T-cell (primary cell): ENCODE data around the gene RIPPLY3. TPM values are rescaled to one million over a fixed set of nuclear protein-coding genes. Genes with fewer than 3 reads are reported as not detected.

ENCODE experiments used
- ATAC-seq, 4 experiments: fragments of 200-7000 bp in 3 of 4; fragments of 150-1000 bp in 1 of 4; cut with Tn5 transposase; replicated peaks in 1 of 4; 1 replicate in 3 of 4; 2 replicates in 1 of 4; pipeline ENCODE4 v1.10.0; 2021; ENCODE audit warnings: moderate library complexity in 3 of 4, mild to moderate bottlenecking in 2 of 4, moderate number of reproducible peaks in 1 of 4
- CTCF ChIA-PET, 2 donors: fragments of 300-600 bp; sonication (Branson Sonifier 250); formaldehyde crosslinking; loops; one replicate each; lab custom pipeline; 2022; ENCODE audit warnings: antibody characterized with exemption in 2 of 2; lab: Charles Lee
- POLR2A ChIA-PET, 2 donors: fragments of 300-600 bp; sonication (Branson Sonifier 250); formaldehyde crosslinking; loops; one replicate each; lab custom pipeline; 2022; ENCODE audit warnings: antibody characterized with exemption in 2 of 2; lab: Charles Lee
- DNase-seq, 35 experiments: peaks; one replicate each; pipeline versions ENCODE4 v3.0.0 to v3.0.0-alpha.2; 2013 to 2023
- H3K27ac ChIP-seq: one replicate; pipeline ENCODE4 v1.5.1; 2013; ENCODE audit warnings: low read length
- H3K27me3 ChIP-seq, 2 experiments: replicated peaks in 1 of 2; 1 replicate in 1 of 2; 2 replicates in 1 of 2; pipeline versions ENCODE4 v1.6.1 to v1.7.0; 2013; ENCODE audit warnings: low read length in 1 of 2, mixed read lengths in 1 of 2; ENCODE audit not compliant: control insufficient read depth in 2 of 2, insufficient read depth in 2 of 2; ENCODE audit errors: extremely low read depth in 1 of 2
- H3K36me3 ChIP-seq, 2 donors: 1 replicate in 1 of 2; 2 replicates in 1 of 2; pipeline versions ENCODE4 v1.6.1 to v1.7.0; 2013; ENCODE audit warnings: low read length in 1 of 2; ENCODE audit not compliant: control insufficient read depth in 2 of 2, insufficient read depth in 1 of 2; ENCODE audit errors: extremely low read depth in 1 of 2
- H3K4me1 ChIP-seq, 2 experiments: 1 replicate in 1 of 2; 2 replicates in 1 of 2; pipeline versions ENCODE4 v1.6.1 to v1.7.0; 2013; ENCODE audit warnings: low read length in 2 of 2, mixed read lengths in 1 of 2; ENCODE audit not compliant: insufficient read depth in 2 of 2, control insufficient read depth in 1 of 2; ENCODE audit errors: extremely low read depth in 1 of 2
- H3K4me3 ChIP-seq, 2 donors: 1 replicate in 1 of 2; 2 replicates in 1 of 2; pipeline versions ENCODE4 v1.5.1 to v1.7.0; 2013; ENCODE audit warnings: mild to moderate bottlenecking in 2 of 2, low read length in 1 of 2, moderate library complexity in 1 of 2; ENCODE audit not compliant: control insufficient read depth in 1 of 2; ENCODE audit errors: extremely low read depth in 1 of 2
- H3K9me3 ChIP-seq: 2 replicates; pipeline ENCODE4 v1.7.0; 2013
- H3K27ac Mint-ChIP-seq, 2 donors: one replicate each; pipeline ENCODE4 v1.8.0; 2020 to 2021; ENCODE audit warnings: mild to moderate bottlenecking in 2 of 2, mixed read lengths in 2 of 2
- H3K27me3 Mint-ChIP-seq, 2 donors: one replicate each; pipeline ENCODE4 v1.8.0; 2021 to 2022; ENCODE audit warnings: mixed read lengths in 2 of 2
- H3K36me3 Mint-ChIP-seq: one replicate; pipeline ENCODE4 v1.8.0; 2021; ENCODE audit warnings: mixed read lengths
- H3K4me1 Mint-ChIP-seq, 3 donors: one replicate each; pipeline ENCODE4 v1.8.0; 2020 to 2022; ENCODE audit warnings: mixed read lengths in 3 of 3, mild to moderate bottlenecking in 1 of 3
- H3K4me3 Mint-ChIP-seq, 3 donors: one replicate each; pipeline ENCODE4 v1.8.0; 2020 to 2022; ENCODE audit warnings: mild to moderate bottlenecking in 3 of 3, mixed read lengths in 3 of 3, moderate library complexity in 3 of 3
- H3K9me3 Mint-ChIP-seq, 3 donors: one replicate each; pipeline ENCODE4 v1.8.0; 2020 to 2022; ENCODE audit warnings: mixed read lengths in 3 of 3
- WGBS: methylation state at CpG from one replicate; pipeline ENCODE4 v1.1.5; 2013; ENCODE audit warnings: missing lambda C conversion rate; ENCODE audit not compliant: insufficient coverage; 5-methylcytosine and 5-hydroxymethylcytosine counted together
- total RNA-seq, 35 experiments: library from RNA in 6 of 35; stranded (reverse) in 6 of 35; fragments of 120-200 nt in 1 of 35; gene quantifications; one replicate each; pipeline versions ENCODE4 v1.2.1 to v1.2.4 and lab custom pipeline; 2013 to 2026

RIPPLY3 gene
- total RNA-seq, 5 donors from 2014 or later (not counting 1 experiment from before 2014, with no cell fraction given) = not detected

GRCh38 chr21:36980280-36981048 lies 26.0 kb upstream of the RIPPLY3 start:
- Histone ChIP-seq H3K36me3 (no peaks in the 10 kb centered on the region), H3K9me3 (no peaks in the 10 kb centered on the region), H3K27ac (no peak overlapping the region), H3K27me3 (peaks cover 0 to 5% of the 10 kb centered on the region in 2 experiments), H3K4me3 (peak overlapping the region in 1 of 2 donors; percentile 46), H3K4me1 (peaks cover 5 to 17% of the 10 kb centered on the region in 2 experiments)
- H3K36me3 Mint-ChIP-seq = no peaks in the 10 kb centered on the region
- H3K27ac Mint-ChIP-seq = no peak overlapping the region
- no peaks in the 10 kb centered on the region for H3K9me3 Mint-ChIP-seq
- WGBS = 28% methylated on average over 53 of the region's 53 CpGs
- ATAC-seq = peak; percentile 54 to 67 (median 62)
- peak in 5 of 35 experiments; percentile 12 to 25 (median 18) for DNase-seq
- ChIA-PET POLR2A (interaction anchor here in 1 of 2 donors (0.6 to 0.7 kb wide), 2 partner anchors 11 to 86 kb away, joined by 6 to 7 read pairs; no protein-coding TSS in a partner anchor), CTCF (interaction anchor here (0.6 to 1.0 kb wide), 4 partner anchors 16 to 1369 kb away, joined by 4 to 7 read pairs (median 6); no protein-coding TSS in a partner anchor)
- peak overlapping the region; percentile 69 to 87 (median 73) for H3K4me3 Mint-ChIP-seq
- peaks cover 10 to 30% (median 20%) of the 10 kb centered on the region in 3 donors for H3K4me1 Mint-ChIP-seq
- H3K27me3 Mint-ChIP-seq = peaks cover 0 to 5% of the 10 kb centered on the region in 2 donors

DNA sequence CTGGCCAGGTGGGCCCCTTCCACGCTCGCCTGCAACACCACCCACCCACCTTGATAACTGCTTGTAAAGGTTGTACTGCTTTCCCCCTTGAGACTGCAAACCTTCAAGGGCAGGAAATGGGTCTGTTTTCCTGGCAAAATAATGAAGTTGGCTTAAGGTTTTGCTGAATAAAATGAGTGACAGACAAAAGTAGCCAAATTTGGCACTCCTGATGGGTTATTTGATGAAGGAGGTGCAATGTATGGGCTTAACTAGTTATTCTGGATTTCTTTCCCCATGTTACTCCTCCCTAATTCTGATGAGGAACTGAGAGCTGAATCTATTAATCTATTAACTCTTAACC lies 25.5 kb upstream of the RIPPLY3 start:
- WGBS = no CpG with 5 or more reads among the region's 2 CpGs
- Mint-ChIP-seq H3K4me1 (peaks cover 14 to 36% (median 25%) of the 10 kb centered on the region in 3 donors), H3K27ac (no peak overlapping the region), H3K4me3 (peak overlapping the region; percentile 69 to 87 (median 73)), H3K27me3 (peaks cover 0 to 5% of the 10 kb centered on the region in 2 donors), H3K9me3 (no peaks in the 10 kb centered on the region), H3K36me3 (no peaks in the 10 kb centered on the region)
- peaks cover 5 to 17% of the 10 kb centered on the region in 2 experiments for H3K4me1 ChIP-seq
- ChIA-PET CTCF (interaction anchor here (0.7 to 1.0 kb wide), 2 partner anchors 16 to 1339 kb away, joined by 7 read pairs; no protein-coding TSS in a partner anchor), POLR2A (no interaction called here)
- no peaks in the 10 kb centered on the region for H3K36me3 ChIP-seq
- peak overlapping the region in 1 of 2 donors; percentile 46 for H3K4me3 ChIP-seq
- no peak overlapping the region for H3K27ac ChIP-seq
- peak; percentile 21 to 41 (median 26) for ATAC-seq
- peak in 1 of 35 experiments; percentile 22 for DNase-seq
- H3K9me3 ChIP-seq = no peaks in the 10 kb centered on the region
- peaks cover 0 to 5% of the 10 kb centered on the region in 2 experiments for H3K27me3 ChIP-seq

- Histone ChIP-seq H3K4me3 (no peak overlapping the region), H3K27me3 (peaks cover 0 to 5% of the 10 kb centered on the region in 2 experiments), H3K36me3 (no peaks in the 10 kb centered on the region), H3K27ac (no peak overlapping the region), H3K4me1 (peaks cover 5 to 15% of the 10 kb centered on the region in 2 experiments), H3K9me3 (no peaks in the 10 kb centered on the region)
- 96% methylated on average over 2 of the region's 6 CpGs for WGBS
- no peaks in the 10 kb centered on the region for H3K9me3 Mint-ChIP-seq
- H3K36me3 Mint-ChIP-seq = no peaks in the 10 kb centered on the region
- ATAC-seq (no peak), DNase-seq (no peak)
- peaks cover 17 to 40% (median 28%) of the 10 kb centered on the region in 3 donors for H3K4me1 Mint-ChIP-seq
- H3K4me3 Mint-ChIP-seq = peak overlapping the region in 1 of 3 donors; percentile 87
- H3K27me3 Mint-ChIP-seq = peaks cover 0 to 5% of the 10 kb centered on the region in 2 donors
- CTCF ChIA-PET = interaction anchor here in 1 of 2 donors (0.5 to 1.1 kb wide), 2 partner anchors 16 to 28 kb away, joined by 4 read pairs; no protein-coding TSS in a partner anchor
- POLR2A ChIA-PET = interaction anchor here in 1 of 2 donors (0.6 kb wide), 1 partner anchor 912 kb away, joined by 3 read pairs; the partner anchor contains the start of gene CBR1
- no peak overlapping the region for H3K27ac Mint-ChIP-seq
Measured at GRCh38 chr21:36981977-36982700, 24.4 kb upstream of the RIPPLY3 start.

GRCh38 chr21:36985751-36986594 lies 20.5 kb upstream of the RIPPLY3 start:
- DNase-seq (peak in 4 of 35 experiments; percentile 10 to 64 (median 18)), ATAC-seq (peak in 1 of 4 experiments; percentile 72)
- POLR2A ChIA-PET = interaction anchor here (0.5 to 0.6 kb wide), 2 partner anchors 15 to 130 kb away, joined by 4 to 5 read pairs; no protein-coding TSS in a partner anchor
- H3K4me1 ChIP-seq = peaks cover 2 to 11% of the 10 kb centered on the region in 2 experiments
- Mint-ChIP-seq H3K9me3 (no peaks in the 10 kb centered on the region), H3K27me3 (peaks cover 0 to 2% of the 10 kb centered on the region in 2 donors), H3K4me1 (peaks cover 30 to 45% (median 34%) of the 10 kb centered on the region in 3 donors), H3K4me3 (peak overlapping the region in 1 of 3 donors; percentile 34), H3K27ac (peak overlapping the region in 1 of 2 donors; percentile 72), H3K36me3 (no peaks in the 10 kb centered on the region)
- H3K36me3 ChIP-seq = no peaks in the 10 kb centered on the region
- no peaks in the 10 kb centered on the region for H3K9me3 ChIP-seq
- WGBS = 20% methylated on average over 1 of the region's 9 CpGs
- no peak overlapping the region for H3K27ac ChIP-seq
- H3K4me3 ChIP-seq = no peak overlapping the region
- CTCF ChIA-PET = interaction anchor here in 1 of 2 donors (0.6 kb wide), 1 partner anchor 269 kb away, joined by 3 read pairs; no protein-coding TSS in a partner anchor
- peaks cover 0 to 5% of the 10 kb centered on the region in 2 experiments for H3K27me3 ChIP-seq

- H3K4me1 Mint-ChIP-seq = peaks cover 24 to 38% (median 27%) of the 10 kb centered on the region in 3 donors
- ChIA-PET CTCF (interaction anchor here (0.6 to 1.3 kb wide), 4 partner anchors 11 to 580 kb away, joined by 3 to 5 read pairs (median 4); partner anchors contain the start of gene RIPPLY3 (in 2 of the 2)), POLR2A (no interaction called here)
- no peak overlapping the region for H3K27ac ChIP-seq
- peak overlapping the region; percentile 39 to 74 for H3K27ac Mint-ChIP-seq
- peaks cover 0 to under 1% of the 10 kb centered on the region in 2 experiments for H3K27me3 ChIP-seq
- H3K36me3 ChIP-seq = no peaks in the 10 kb centered on the region
- H3K4me3 ChIP-seq = no peak overlapping the region
- no peak for ATAC-seq
- H3K9me3 Mint-ChIP-seq = no peaks in the 10 kb centered on the region
- no peaks in the 10 kb centered on the region for H3K27me3 Mint-ChIP-seq
- H3K4me1 ChIP-seq = peaks cover 0 to 11% of the 10 kb centered on the region in 2 experiments
- no peak for DNase-seq
- H3K36me3 Mint-ChIP-seq = no peaks in the 10 kb centered on the region
- H3K9me3 ChIP-seq = no peaks in the 10 kb centered on the region
- H3K4me3 Mint-ChIP-seq = no peak overlapping the region
Measured at GRCh38 chr21:36987845-36988244, 18.7 kb upstream of the RIPPLY3 start.
